Neural cell (in vitro differentiated cells): ENCODE results near the gene CIZ1. TPM values are rescaled to one million over a fixed set of nuclear protein-coding genes. Genes with fewer than 3 reads are reported as not detected.
A peak's percentile ranks its signal among the peaks of the same experiment; 100 is the strongest.

ENCODE experiments used
- H2AFZ ChIP-seq: fragments of 200-600, 300-800 bp; sonication (generic), shearing (Covaris generic); 2 replicates; pipeline ENCODE4 v1.6.0; 2014; ENCODE audit warnings: low read depth, mild to moderate bottlenecking, antibody characterized with exemption, low read length, moderate library complexity
- H3F3A ChIP-seq: fragments of 200-600 bp; shearing (Covaris generic); 2 replicates; pipeline ENCODE4 v1.6.1; 2016; ENCODE audit warnings: mild to moderate bottlenecking, moderate library complexity, mixed read lengths, antibody characterized with exemption, low read length; ENCODE audit not compliant: insufficient read depth, poor library complexity, severe bottlenecking
- H3K27ac ChIP-seq: fragments of 200-600, 300-800 bp; sonication (generic), shearing (Covaris generic); 2 replicates; pipeline ENCODE4 v1.5.1; 2014; ENCODE audit warnings: mild to moderate bottlenecking, low read length, moderate library complexity
- H3K27me3 ChIP-seq: fragments of 300-800, 200-600 bp; sonication (generic), shearing (Covaris generic); 2 replicates; pipeline ENCODE4 v1.6.0; 2014; ENCODE audit warnings: mild to moderate bottlenecking, low read depth, low read length, moderate library complexity; ENCODE audit not compliant: insufficient read depth
- H3K36me3 ChIP-seq: fragments of 300-800, 200-600 bp; sonication (generic), shearing (Covaris generic); 2 replicates; pipeline ENCODE4 v1.5.1; 2014; ENCODE audit warnings: mild to moderate bottlenecking, antibody characterized with exemption, low read length, moderate library complexity; ENCODE audit not compliant: insufficient read depth
- H3K4me2 ChIP-seq: fragments of 300-800, 200-600 bp; sonication (generic), shearing (Covaris generic); 2 replicates; pipeline ENCODE4 v1.6.0; 2014; ENCODE audit warnings: mild to moderate bottlenecking, low read length
- H3K4me3 ChIP-seq: fragments of 300-800, 200-600 bp; sonication (generic), shearing (Covaris generic); 2 replicates; pipeline ENCODE4 v1.5.1; 2014; ENCODE audit warnings: mild to moderate bottlenecking, low read length, moderate library complexity
- H3K79me2 ChIP-seq: fragments of 200-600 bp; shearing (Covaris generic); replicated peaks from 2 replicates; pipeline ENCODE4 v1.6.0; 2014; ENCODE audit warnings: mild to moderate bottlenecking, low read length, moderate library complexity; ENCODE audit not compliant: insufficient read depth
- H3K9ac ChIP-seq: fragments of 300-800, 200-600 bp; sonication (generic), shearing (Covaris generic); 2 replicates; pipeline ENCODE4 v1.6.1; 2016; ENCODE audit warnings: mild to moderate bottlenecking, low read length, mixed read lengths
- H3K9me2 ChIP-seq: fragments of 200-600 bp; shearing (Covaris generic); 2 replicates; pipeline ENCODE4 v1.6.1; 2016; ENCODE audit warnings: mild to moderate bottlenecking, low read length, mixed read lengths; ENCODE audit not compliant: insufficient read depth
- H3K9me3 ChIP-seq: fragments of 200-600, 300-800 bp; sonication (generic), shearing (Covaris generic); 2 replicates; pipeline ENCODE4 v1.6.1; 2016; ENCODE audit warnings: mild to moderate bottlenecking, mixed run types, low read length, moderate library complexity, mixed read lengths
- H4K20me1 ChIP-seq: fragments of 200-600 bp; shearing (Covaris generic); 2 replicates; pipeline ENCODE4 v1.6.1; 2016; ENCODE audit warnings: mild to moderate bottlenecking, mixed run types; ENCODE audit not compliant: insufficient read depth
- EP300 ChIP-seq: fragments of 450-650 bp; conservative IDR thresholded peaks from 2 replicates; pipeline ENCODE4 v1.6.1; 2014; ENCODE audit warnings: antibody characterized with exemption, mild to moderate bottlenecking, moderate library complexity; ENCODE audit not compliant: poor library complexity, severe bottlenecking
- EZH2 ChIP-seq: fragments of 200-600, 300-800 bp; shearing (Covaris generic), sonication (generic); IDR thresholded peaks from 2 replicates; pipeline ENCODE4 v1.6.1; 2014; ENCODE audit warnings: antibody characterized with exemption, low read length, borderline replicate concordance, mild to moderate bottlenecking; ENCODE audit not compliant: insufficient read depth, poor library complexity, severe bottlenecking
- MXI1 ChIP-seq: fragments of 450-650 bp; conservative IDR thresholded peaks from 2 replicates; pipeline ENCODE4 v1.6.1; 2014; ENCODE audit warnings: antibody characterized with exemption, mild to moderate bottlenecking; ENCODE audit not compliant: poor library complexity, severe bottlenecking
- POLR2AphosphoS5 ChIP-seq: IDR thresholded peaks from 2 replicates; pipeline ENCODE4 v1.6.1; 2012
- RAD21 ChIP-seq: fragments of 450-650 bp; conservative IDR thresholded peaks from 2 replicates; pipeline ENCODE4 v1.6.1; 2014; ENCODE audit warnings: antibody characterized with exemption, mild to moderate bottlenecking, moderate library complexity
- SMC3 ChIP-seq: fragments of 450-650 bp; conservative IDR thresholded peaks from 2 replicates; pipeline ENCODE4 v1.6.1; 2014; ENCODE audit warnings: antibody characterized with exemption, mild to moderate bottlenecking, moderate library complexity; ENCODE audit not compliant: poor library complexity
- TAF1 ChIP-seq: IDR thresholded peaks from 2 replicates; pipeline ENCODE4 v1.6.1; 2012; ENCODE audit warnings: low read depth
- polyA plus RNA-seq: library from polyadenylated mRNA; depleted of rRNA; stranded (reverse); fragments of >200 nt; gene quantifications from 2 replicates; pipeline ENCODE4 v1.2.3, GENCODE V29; 2014
- TF ChIP-seq, protein P1 (sequence below): fragments of 450-650 bp; IDR thresholded peaks from 2 replicates; pipeline ENCODE4 v1.5.1; 2014; ENCODE audit warnings: antibody characterized with exemption, mild to moderate bottlenecking, moderate library complexity; ENCODE audit not compliant: poor library complexity, severe bottlenecking
- TF ChIP-seq, protein P2 (sequence below): IDR thresholded peaks from 2 replicates; pipeline ENCODE4 v1.6.1; 2012; ENCODE audit warnings: borderline replicate concordance

Gene CIZ1
- polyA plus RNA-seq, 1 donor from 2014 or later, result 25.6 TPM

DNA sequence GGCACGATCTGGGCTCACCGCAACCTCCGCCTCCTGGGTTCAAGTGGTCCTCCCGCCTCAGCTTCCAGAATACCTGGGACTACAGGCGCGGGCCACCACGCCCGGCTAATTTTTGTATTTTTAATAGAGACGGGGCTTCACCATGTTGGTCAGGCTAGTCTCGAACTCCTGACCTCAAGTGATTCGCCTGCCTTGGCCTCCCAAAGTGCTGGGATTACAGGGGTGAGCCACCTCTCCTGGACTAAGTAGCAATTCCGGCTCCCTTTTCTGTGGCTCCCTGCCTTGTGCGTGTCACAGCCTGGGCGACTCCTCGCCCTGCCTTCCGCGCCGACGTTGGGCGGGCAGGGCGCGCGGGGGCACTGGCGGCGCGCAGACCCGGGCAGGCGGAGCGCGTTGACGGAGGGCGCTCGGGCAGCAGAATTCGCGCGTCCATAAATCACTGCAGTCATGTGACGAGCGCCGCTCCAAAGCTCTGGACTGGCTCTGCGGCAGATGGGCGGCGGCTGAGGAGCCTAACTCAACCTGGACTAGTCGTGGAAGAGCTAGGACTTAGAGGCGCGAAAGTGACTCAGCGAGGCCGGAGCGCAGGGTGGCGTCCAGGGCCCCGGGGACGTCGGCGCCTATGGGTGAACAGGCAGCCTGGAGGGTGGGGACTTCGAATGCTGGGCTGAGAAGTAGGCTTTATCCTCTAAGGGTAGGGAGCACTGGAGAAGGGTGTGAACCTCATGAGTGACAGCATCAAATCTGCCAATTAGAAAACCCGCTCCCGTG lies 1.4 kb upstream of the CIZ1 start:
- no peaks in the 10 kb centered on the region for H3K36me3 ChIP-seq
- H4K20me1 ChIP-seq, result no peaks in the 10 kb centered on the region
- H3K9ac ChIP-seq, result no peak overlapping the region
- H3K4me2 ChIP-seq, result no peak overlapping the region
- H3K9me3 ChIP-seq, result no peaks in the 10 kb centered on the region
- H3F3A ChIP-seq, result no peaks in the 10 kb centered on the region
- no peak overlapping the region for H2AFZ ChIP-seq
- H3K27me3 ChIP-seq, result no peaks in the 10 kb centered on the region
- H3K79me2 ChIP-seq, result peaks cover 8% of the 10 kb centered on the region
- H3K4me3 ChIP-seq, result no peak overlapping the region
- no peak overlapping the region for H3K27ac ChIP-seq
- TF ChIP-seq EP300 (no peak), TAF1 (no peak), SMC3 (no peak), RAD21 (no peak), POLR2AphosphoS5 (no peak), MXI1 (no peak), EZH2 (no peak)
- TF ChIP-seq, protein P1, sequence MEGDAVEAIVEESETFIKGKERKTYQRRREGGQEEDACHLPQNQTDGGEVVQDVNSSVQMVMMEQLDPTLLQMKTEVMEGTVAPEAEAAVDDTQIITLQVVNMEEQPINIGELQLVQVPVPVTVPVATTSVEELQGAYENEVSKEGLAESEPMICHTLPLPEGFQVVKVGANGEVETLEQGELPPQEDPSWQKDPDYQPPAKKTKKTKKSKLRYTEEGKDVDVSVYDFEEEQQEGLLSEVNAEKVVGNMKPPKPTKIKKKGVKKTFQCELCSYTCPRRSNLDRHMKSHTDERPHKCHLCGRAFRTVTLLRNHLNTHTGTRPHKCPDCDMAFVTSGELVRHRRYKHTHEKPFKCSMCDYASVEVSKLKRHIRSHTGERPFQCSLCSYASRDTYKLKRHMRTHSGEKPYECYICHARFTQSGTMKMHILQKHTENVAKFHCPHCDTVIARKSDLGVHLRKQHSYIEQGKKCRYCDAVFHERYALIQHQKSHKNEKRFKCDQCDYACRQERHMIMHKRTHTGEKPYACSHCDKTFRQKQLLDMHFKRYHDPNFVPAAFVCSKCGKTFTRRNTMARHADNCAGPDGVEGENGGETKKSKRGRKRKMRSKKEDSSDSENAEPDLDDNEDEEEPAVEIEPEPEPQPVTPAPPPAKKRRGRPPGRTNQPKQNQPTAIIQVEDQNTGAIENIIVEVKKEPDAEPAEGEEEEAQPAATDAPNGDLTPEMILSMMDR, result no peak
- TF ChIP-seq, protein P2, sequence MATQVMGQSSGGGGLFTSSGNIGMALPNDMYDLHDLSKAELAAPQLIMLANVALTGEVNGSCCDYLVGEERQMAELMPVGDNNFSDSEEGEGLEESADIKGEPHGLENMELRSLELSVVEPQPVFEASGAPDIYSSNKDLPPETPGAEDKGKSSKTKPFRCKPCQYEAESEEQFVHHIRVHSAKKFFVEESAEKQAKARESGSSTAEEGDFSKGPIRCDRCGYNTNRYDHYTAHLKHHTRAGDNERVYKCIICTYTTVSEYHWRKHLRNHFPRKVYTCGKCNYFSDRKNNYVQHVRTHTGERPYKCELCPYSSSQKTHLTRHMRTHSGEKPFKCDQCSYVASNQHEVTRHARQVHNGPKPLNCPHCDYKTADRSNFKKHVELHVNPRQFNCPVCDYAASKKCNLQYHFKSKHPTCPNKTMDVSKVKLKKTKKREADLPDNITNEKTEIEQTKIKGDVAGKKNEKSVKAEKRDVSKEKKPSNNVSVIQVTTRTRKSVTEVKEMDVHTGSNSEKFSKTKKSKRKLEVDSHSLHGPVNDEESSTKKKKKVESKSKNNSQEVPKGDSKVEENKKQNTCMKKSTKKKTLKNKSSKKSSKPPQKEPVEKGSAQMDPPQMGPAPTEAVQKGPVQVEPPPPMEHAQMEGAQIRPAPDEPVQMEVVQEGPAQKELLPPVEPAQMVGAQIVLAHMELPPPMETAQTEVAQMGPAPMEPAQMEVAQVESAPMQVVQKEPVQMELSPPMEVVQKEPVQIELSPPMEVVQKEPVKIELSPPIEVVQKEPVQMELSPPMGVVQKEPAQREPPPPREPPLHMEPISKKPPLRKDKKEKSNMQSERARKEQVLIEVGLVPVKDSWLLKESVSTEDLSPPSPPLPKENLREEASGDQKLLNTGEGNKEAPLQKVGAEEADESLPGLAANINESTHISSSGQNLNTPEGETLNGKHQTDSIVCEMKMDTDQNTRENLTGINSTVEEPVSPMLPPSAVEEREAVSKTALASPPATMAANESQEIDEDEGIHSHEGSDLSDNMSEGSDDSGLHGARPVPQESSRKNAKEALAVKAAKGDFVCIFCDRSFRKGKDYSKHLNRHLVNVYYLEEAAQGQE, result no peak
- H3K9me2 ChIP-seq, result no peaks in the 10 kb centered on the region

DNA sequence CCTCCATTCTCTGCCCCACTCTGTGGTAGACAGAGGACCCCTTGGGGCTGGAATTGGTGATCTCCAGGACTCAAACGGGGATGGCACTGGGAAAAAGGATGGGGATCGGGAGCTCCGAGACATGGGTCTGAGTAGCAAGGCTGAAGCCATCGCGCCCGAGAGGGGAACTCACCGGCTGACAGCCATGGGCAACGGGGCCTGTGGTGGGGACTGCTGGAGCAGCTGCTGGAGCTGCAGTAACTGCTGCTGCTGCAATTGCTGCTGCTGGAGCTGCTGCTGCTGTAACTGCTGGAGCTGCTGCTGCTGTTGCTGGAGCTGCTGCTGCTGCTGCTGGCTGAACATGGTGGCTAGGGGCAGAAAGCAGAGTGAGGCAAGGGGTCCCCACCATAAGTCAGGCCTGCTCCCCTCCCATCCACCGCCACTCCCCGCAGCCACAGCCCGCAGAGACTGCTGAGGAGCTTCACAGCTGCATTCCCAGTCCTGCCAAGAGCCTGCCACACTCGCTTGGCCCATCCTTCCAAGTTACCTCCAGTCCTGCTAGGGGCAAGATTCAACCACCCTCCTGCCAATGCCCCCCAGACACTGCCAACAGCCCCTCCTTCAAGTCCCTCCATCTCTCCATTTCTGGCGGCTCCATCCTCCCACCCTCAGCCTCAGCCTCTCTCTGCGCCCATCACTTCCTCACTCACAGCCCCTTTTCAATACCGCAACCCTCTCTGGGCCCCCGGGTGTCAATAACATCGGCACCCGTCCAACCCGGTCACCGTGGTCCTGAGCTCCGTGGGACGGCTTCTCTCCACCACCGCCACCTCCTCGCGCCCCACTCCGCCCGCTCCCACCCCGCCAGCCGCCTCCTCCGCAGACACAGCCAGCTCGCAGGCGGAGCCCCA lies 611 bp downstream of the CIZ1 start:
- TF ChIP-seq, protein P1, result no peak
- TF ChIP-seq, protein P2, result peak; percentile 60
- TF ChIP-seq TAF1, result peak; percentile 55
- no peak for TF ChIP-seq EZH2
- peak overlapping the region; percentile 89 for H3K4me3 ChIP-seq
- H3F3A ChIP-seq, result no peaks in the 10 kb centered on the region
- no peaks in the 10 kb centered on the region for H3K9me3 ChIP-seq
- peaks cover 8% of the 10 kb centered on the region for H3K79me2 ChIP-seq
- H2AFZ ChIP-seq, result peak overlapping the region; percentile 90
- no peaks in the 10 kb centered on the region for H3K27me3 ChIP-seq
- peak overlapping the region; percentile 90 for H3K27ac ChIP-seq
- no peaks in the 10 kb centered on the region for H3K36me3 ChIP-seq
- H3K9ac ChIP-seq, result peak overlapping the region; percentile 97
- peak overlapping the region; percentile 79 for H3K4me2 ChIP-seq
- H4K20me1 ChIP-seq, result no peaks in the 10 kb centered on the region
- H3K9me2 ChIP-seq, result no peaks in the 10 kb centered on the region
